ENCODE data around the gene CPXM2. TPM values are rescaled to one million over a fixed set of nuclear protein-coding genes. Genes with fewer than 3 reads are reported as not detected.
"Not testable (repeated sequence)": the region's sequence is repeated elsewhere in the genome, so short reads cannot be mapped to it uniquely, and the experiment has no call there.

Gene CPXM2
- total RNA-seq, 1 donor = not detected

- no peak for DNase-seq (ENCODE audit: low read depth in 2 of 3, low spot score in 2 of 3)
Observed at GRCh38 chr10:123747426-123747825, 144.2 kb downstream of the CPXM2 start.

- DNase-seq (ENCODE audit: low read depth in 2 of 3, low spot score in 2 of 3) = no peak
Observed at GRCh38 chr10:123746942-123747341, 144.7 kb downstream of the CPXM2 start.

- DNase-seq (ENCODE audit: low read depth in 2 of 3, low spot score in 2 of 3) = no peak
Observed at GRCh38 chr10:123746520-123746919, 145.1 kb downstream of the CPXM2 start.

GRCh38 chr10:123746061-123746460 is 145.5 kb downstream of the CPXM2 start:
- DNase-seq (ENCODE audit: low read depth in 2 of 3, low spot score in 2 of 3) = no peak

GRCh38 chr10:123744224-123744536 is 147.4 kb downstream of the CPXM2 start:
- no peak for DNase-seq (ENCODE audit: low read depth in 2 of 3, low spot score in 2 of 3)

GRCh38 chr10:123743441-123744223 is 148.0 kb downstream of the CPXM2 start:
- no peak for DNase-seq (ENCODE audit: low read depth in 2 of 3, low spot score in 2 of 3)

GRCh38 chr10:123742751-123743440 is 148.7 kb downstream of the CPXM2 start:
- DNase-seq (ENCODE audit: low read depth in 2 of 3, low spot score in 2 of 3) = no peak

GRCh38 chr10:123741711-123742110 is 149.9 kb downstream of the CPXM2 start:
- DNase-seq (ENCODE audit: low read depth in 2 of 3, low spot score in 2 of 3) = no peak

- no peak for DNase-seq (ENCODE audit: low read depth in 2 of 3, low spot score in 2 of 3)
Observed at GRCh38 chr10:123741146-123741545, 150.5 kb downstream of the CPXM2 start.

- not testable (repeated sequence) for DNase-seq (ENCODE audit: low read depth in 2 of 3, low spot score in 2 of 3)
Observed at GRCh38 chr10:123736917-123737316, 154.7 kb downstream of the CPXM2 start.

- DNase-seq (ENCODE audit: low read depth in 2 of 3, low spot score in 2 of 3) = no peak
Observed at GRCh38 chr10:123729523-123729922, 162.1 kb downstream of the CPXM2 start.

GRCh38 chr10:123726836-123727235 is 164.8 kb downstream of the CPXM2 start:
- DNase-seq (ENCODE audit: low read depth in 2 of 3, low spot score in 2 of 3) = no peak

GRCh38 chr10:123726381-123726780 is 165.2 kb downstream of the CPXM2 start:
- DNase-seq (ENCODE audit: low read depth in 2 of 3, low spot score in 2 of 3) = no peak

GRCh38 chr10:123724747-123725146 is 166.9 kb downstream of the CPXM2 start:
- DNase-seq (ENCODE audit: low read depth in 2 of 3, low spot score in 2 of 3) = no peak

- no peak for DNase-seq (ENCODE audit: low read depth in 2 of 3, low spot score in 2 of 3)
Observed at GRCh38 chr10:123722351-123722750, 169.3 kb downstream of the CPXM2 start.

- no peak for DNase-seq (ENCODE audit: low read depth in 2 of 3, low spot score in 2 of 3)
Observed at GRCh38 chr10:123721441-123722049, 170.1 kb downstream of the CPXM2 start.

GRCh38 chr10:123720536-123720935 is 171.1 kb downstream of the CPXM2 start:
- no peak for DNase-seq (ENCODE audit: low read depth in 2 of 3, low spot score in 2 of 3)

GRCh38 chr10:123718544-123719060 is 173.0 kb downstream of the CPXM2 start:
- DNase-seq (ENCODE audit: low read depth in 2 of 3, low spot score in 2 of 3) = no peak

GRCh38 chr10:123717336-123717735 is 174.3 kb downstream of the CPXM2 start:
- no peak for DNase-seq (ENCODE audit: low read depth in 2 of 3, low spot score in 2 of 3)

- no peak for DNase-seq (ENCODE audit: low read depth in 2 of 3, low spot score in 2 of 3)
Observed at GRCh38 chr10:123715546-123715945, 176.1 kb downstream of the CPXM2 start.

GRCh38 chr10:123706236-123706635 is 185.4 kb downstream of the CPXM2 start:
- no peak for DNase-seq (ENCODE audit: low read depth in 2 of 3, low spot score in 2 of 3)

GRCh38 chr10:123704812-123705211 is 186.8 kb downstream of the CPXM2 start:
- no peak for DNase-seq (ENCODE audit: low read depth in 2 of 3, low spot score in 2 of 3)
